ENCODE results near the gene MCOLN3.

- TF ChIP-seq CTCF (conservative IDR thresholded peaks at IDR 0.05; ENCODE audit: low read length) = no peak
- TF ChIP-seq EZH2phosphoT487 (IDR thresholded peaks at IDR 0.05; ENCODE audit: borderline replicate concordance) = no peak
Observed at GRCh38 chr1:84997667-84998600, 50.4 kb downstream of the MCOLN3 start.

All from Loucy (cell line).